K562 (cell line): Measurements from ENCODE around the gene GRB2. TPM values are rescaled to one million over a fixed set of nuclear protein-coding genes. Genes with fewer than 3 reads are reported as not detected.

ENCODE experiments used
- PRMT5 ChIP-seq: sonication (generic); formaldehyde crosslinking; IDR thresholded peaks from 2 replicates; pipeline ENCODE4 v1.5.0; 2020; ENCODE audit warnings: missing genetic modification reagents
- RNF2 ChIP-seq: sonication (generic); IDR thresholded peaks from 2 replicates; pipeline ENCODE4 v1.6.1; 2016
- TCF3 ChIP-seq: sonication (generic); formaldehyde crosslinking; IDR thresholded peaks from 2 replicates; pipeline ENCODE4 v1.4.0; 2020; ENCODE audit warnings: mild to moderate bottlenecking, missing genetic modification reagents
- U2AF2 ChIP-seq: fragments of 200-400 bp; formaldehyde crosslinking; optimal IDR thresholded peaks from 2 replicates; pipeline ENCODE3; 2017; ENCODE audit warnings: low read depth, mild to moderate bottlenecking, low read length
- ZKSCAN3 ChIP-seq: fragments of 250-450 bp; sonication (Bioruptor Pico); IDR thresholded peaks from 2 replicates; pipeline ENCODE4 v1.4.0; 2020
- ZMIZ1 ChIP-seq, 2 experiments: fragments of 150-350 bp in 1 of 2; IDR thresholded peaks; 2 replicates each; pipeline ENCODE4 v1.6.1; 2012 to 2016; ENCODE audit warnings: low read depth in 2 of 2, low read length in 2 of 2, mild to moderate bottlenecking in 1 of 2, moderate library complexity in 1 of 2
- ZNF140 ChIP-seq: fragments of 250-450 bp; sonication (Bioruptor Pico); IDR thresholded peaks from 2 replicates; pipeline ENCODE4 v1.8.0; 2021; ENCODE audit warnings: moderate library complexity, mild to moderate bottlenecking, inconsistent platforms
- polyA plus RNA-seq, 8 experiments: library from polyadenylated mRNA; depleted of rRNA in 4 of 8; stranded (reverse) in 5 of 8; unstranded in 3 of 8; fragments of >200 nt; fragmentation: Nextera tagmentation in 2 of 8; fragmentation: Illumina TruSeq in 1 of 8; extraction: Ambion mirVana in 2 of 8; extraction: Trizol in 1 of 8; gene quantifications; 2 replicates each; pipeline versions ENCODE4 v1.2.1 to v1.2.3, GENCODE V29; 2011 to 2014; ENCODE audit warnings: inconsistent platforms in 1 of 8, missing spikeins in 1 of 8
- total RNA-seq, 7 experiments: library from RNA; depleted of rRNA in 6 of 7; stranded (reverse); fragments of >200 nt in 6 of 7; fragmentation: Illumina TruSeq in 2 of 7; extraction: Trizol in 2 of 7; gene quantifications; 2 replicates each; pipeline versions ENCODE4 v1.2.1 to v1.2.3, GENCODE V29; 2011 to 2021; ENCODE audit warnings: low replicate concordance in 1 of 7
- TF ChIP-seq, protein P1 (sequence below): fragments of 450-650 bp; IDR thresholded peaks from 2 replicates; pipeline ENCODE4 v1.6.1; 2016
- TF ChIP-seq, protein P2 (sequence below): fragments of 450-650 bp; IDR thresholded peaks from 2 replicates; pipeline ENCODE4 v1.6.1; 2016; ENCODE audit warnings: borderline replicate concordance
- TF ChIP-seq, protein P3 (sequence below), 2 experiments: fragments of 200-800 bp in 1 of 2; sonication (Bioruptor generic) in 1 of 2; sonication (generic) in 1 of 2; formaldehyde crosslinking in 1 of 2; IDR thresholded peaks in 1 of 2; conservative IDR thresholded peaks in 1 of 2; 2 replicates each; pipeline versions ENCODE4 v1.5.0 to v1.6.1; 2016 to 2020; ENCODE audit warnings: missing compliant biosample characterization in 1 of 2, missing genetic modification characterization in 1 of 2, missing genetic modification reagents in 1 of 2

The GRB2 gene
- total and polyA plus RNA-seq, 9 of the 15 experiments (the other 6 are each of a cell fraction or from before 2014, with no cell fraction given) = 57.2 to 136 (median 84.8) TPM

DNA sequence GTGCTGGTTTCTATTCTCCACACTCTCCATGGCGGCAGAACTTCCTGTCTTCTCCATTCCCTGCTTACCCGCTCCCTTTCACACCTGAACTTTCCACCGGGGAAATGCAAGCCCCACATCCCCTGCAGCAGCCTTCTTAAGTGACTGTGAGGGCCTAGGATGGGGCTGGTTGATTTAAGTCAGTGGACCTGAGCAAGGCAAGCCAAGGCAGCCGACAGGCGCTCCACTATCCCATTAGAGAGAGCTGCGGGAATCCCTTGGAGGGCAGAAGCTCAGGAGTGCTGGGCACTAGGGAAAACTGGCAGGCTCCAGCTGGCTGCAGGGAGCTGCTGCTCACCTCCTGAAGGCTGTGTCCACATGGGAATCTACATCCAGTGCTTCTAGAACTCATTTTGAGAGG, 80.1 kb downstream of the GRB2 start (continued):
- TF ChIP-seq ZNF140 (CRISPR knock-in tag) (no peak), PRMT5 (CRISPR knock-in tag) (no peak), ZMIZ1 (IDR thresholded peaks at IDR 0.05; ENCODE audit: low read depth in 2 of 2, low read length in 2 of 2) (no peak), U2AF2 (no peak), TCF3 (CRISPR knock-in tag) (no peak), ZKSCAN3 (no peak), RNF2 (no peak)
- TF ChIP-seq, protein P1, sequence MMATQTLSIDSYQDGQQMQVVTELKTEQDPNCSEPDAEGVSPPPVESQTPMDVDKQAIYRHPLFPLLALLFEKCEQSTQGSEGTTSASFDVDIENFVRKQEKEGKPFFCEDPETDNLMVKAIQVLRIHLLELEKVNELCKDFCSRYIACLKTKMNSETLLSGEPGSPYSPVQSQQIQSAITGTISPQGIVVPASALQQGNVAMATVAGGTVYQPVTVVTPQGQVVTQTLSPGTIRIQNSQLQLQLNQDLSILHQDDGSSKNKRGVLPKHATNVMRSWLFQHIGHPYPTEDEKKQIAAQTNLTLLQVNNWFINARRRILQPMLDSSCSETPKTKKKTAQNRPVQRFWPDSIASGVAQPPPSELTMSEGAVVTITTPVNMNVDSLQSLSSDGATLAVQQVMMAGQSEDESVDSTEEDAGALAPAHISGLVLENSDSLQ = no peak
- TF ChIP-seq, protein P2, sequence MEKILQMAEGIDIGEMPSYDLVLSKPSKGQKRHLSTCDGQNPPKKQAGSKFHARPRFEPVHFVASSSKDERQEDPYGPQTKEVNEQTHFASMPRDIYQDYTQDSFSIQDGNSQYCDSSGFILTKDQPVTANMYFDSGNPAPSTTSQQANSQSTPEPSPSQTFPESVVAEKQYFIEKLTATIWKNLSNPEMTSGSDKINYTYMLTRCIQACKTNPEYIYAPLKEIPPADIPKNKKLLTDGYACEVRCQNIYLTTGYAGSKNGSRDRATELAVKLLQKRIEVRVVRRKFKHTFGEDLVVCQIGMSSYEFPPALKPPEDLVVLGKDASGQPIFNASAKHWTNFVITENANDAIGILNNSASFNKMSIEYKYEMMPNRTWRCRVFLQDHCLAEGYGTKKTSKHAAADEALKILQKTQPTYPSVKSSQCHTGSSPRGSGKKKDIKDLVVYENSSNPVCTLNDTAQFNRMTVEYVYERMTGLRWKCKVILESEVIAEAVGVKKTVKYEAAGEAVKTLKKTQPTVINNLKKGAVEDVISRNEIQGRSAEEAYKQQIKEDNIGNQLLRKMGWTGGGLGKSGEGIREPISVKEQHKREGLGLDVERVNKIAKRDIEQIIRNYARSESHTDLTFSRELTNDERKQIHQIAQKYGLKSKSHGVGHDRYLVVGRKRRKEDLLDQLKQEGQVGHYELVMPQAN = no peak
- TF ChIP-seq, protein P3, sequence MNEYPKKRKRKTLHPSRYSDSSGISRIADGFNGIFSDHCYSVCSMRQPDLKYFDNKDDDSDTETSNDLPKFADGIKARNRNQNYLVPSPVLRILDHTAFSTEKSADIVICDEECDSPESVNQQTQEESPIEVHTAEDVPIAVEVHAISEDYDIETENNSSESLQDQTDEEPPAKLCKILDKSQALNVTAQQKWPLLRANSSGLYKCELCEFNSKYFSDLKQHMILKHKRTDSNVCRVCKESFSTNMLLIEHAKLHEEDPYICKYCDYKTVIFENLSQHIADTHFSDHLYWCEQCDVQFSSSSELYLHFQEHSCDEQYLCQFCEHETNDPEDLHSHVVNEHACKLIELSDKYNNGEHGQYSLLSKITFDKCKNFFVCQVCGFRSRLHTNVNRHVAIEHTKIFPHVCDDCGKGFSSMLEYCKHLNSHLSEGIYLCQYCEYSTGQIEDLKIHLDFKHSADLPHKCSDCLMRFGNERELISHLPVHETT (CRISPR knock-in tag; conservative IDR thresholded peaks at IDR 0.05 in 1 of 2, IDR thresholded peaks at IDR 0.05 in 1 of 2) = no peak
